ENCODE data around the gene MCC. TPM values are rescaled to one million over a fixed set of nuclear protein-coding genes. Genes with fewer than 3 reads are reported as not detected.

The MCC gene
- total and polyA plus RNA-seq, 2 of the 4 experiments (the other 2 are of a cell fraction), result 5.0 to 20.6 TPM

DNA sequence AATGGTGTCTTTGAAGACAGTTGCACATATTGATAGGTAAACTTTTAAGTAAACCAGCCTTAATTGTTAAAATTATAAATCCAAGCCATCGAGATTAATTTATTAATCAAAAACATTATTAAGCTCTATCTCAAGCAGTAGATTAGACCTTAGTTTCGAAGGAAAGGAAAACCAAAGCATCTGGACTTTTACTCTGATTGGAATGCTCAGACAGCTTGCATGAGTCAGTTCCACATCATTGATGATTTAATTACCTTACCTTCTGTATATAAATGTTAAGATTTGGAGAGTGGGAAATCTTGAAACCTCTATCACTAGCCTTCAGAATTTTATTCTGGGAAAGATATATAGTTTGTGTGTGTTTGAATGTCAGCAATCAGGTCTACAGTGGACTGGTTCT lies 487.8 kb downstream of the MCC start:
- H3K4me2 ChIP-seq (ENCODE audit: low read depth, low read length), result no peak overlapping the region
- no peak overlapping the region for H2BK20ac ChIP-seq (ENCODE audit: low read depth, low read length)
- H3K18ac ChIP-seq (ENCODE audit: low read depth, low read length), result no peak overlapping the region
- no peak overlapping the region for H3K27ac ChIP-seq (ENCODE audit: insufficient read depth, low read length)
- ChIA-PET POLR2A (ENCODE audit: unreplicated experiment) (no interaction called here), CTCF (interaction anchor here (1.0 to 1.1 kb wide), 2 partner anchors 19 to 336 kb away, joined by 3 read pairs; no protein-coding TSS in a partner anchor)
- no peak overlapping the region for H4K91ac ChIP-seq (ENCODE audit: insufficient read depth, low read depth, low read length)
- H3K36me3 ChIP-seq (ENCODE audit: control insufficient read depth, insufficient read depth, low read length), result peaks cover 22% of the 10 kb centered on the region
- no peak overlapping the region for H2BK5ac ChIP-seq (ENCODE audit: low read depth, low read length, poor library complexity, severe bottlenecking)
- no peak overlapping the region for H2BK120ac ChIP-seq (ENCODE audit: low read depth, low read length)
- no peak overlapping the region for H3K4me3 ChIP-seq (ENCODE audit: insufficient read depth, low read depth, low read length)
- no peaks in the 10 kb centered on the region for H3K9me1 ChIP-seq (ENCODE audit: insufficient read depth, low read length)
- H3K79me1 ChIP-seq (ENCODE audit: low read depth in 1 of 2, low read length in 2 of 2), result peaks cover 20 to 58% of the 10 kb centered on the region in 2 experiments
- in situ Hi-C loops (cut with MboI; ENCODE audit: low sequenced_read_pairs) (no loop called here), dilution Hi-C loops (cut with HindIII; ENCODE audit: low sequenced_read_pairs, unreplicated experiment) (no loop called here), intact Hi-C loops (cut with micrococcal nuclease) (no loop called here)
- H3K4me1 ChIP-seq (ENCODE audit: control insufficient read depth, insufficient read depth, low read length), result peaks cover 11% of the 10 kb centered on the region; the same call in 1 of the 2 replicates
- no peak overlapping the region for H3K9ac ChIP-seq (ENCODE audit: low read depth, low read length)
- H3K9me3 ChIP-seq (ENCODE audit: control insufficient read depth, insufficient read depth, low read length), result no peaks in the 10 kb centered on the region
- no peak overlapping the region for H4K5ac ChIP-seq (ENCODE audit: low read depth, low read length)
- BruUV-seq (replicated peaks), result no TSS peak
- TF ChIP-seq CEBPB (IDR thresholded peaks at IDR 0.05; ENCODE audit: low read depth, low read length) (no peak), POLR2A (IDR thresholded peaks at IDR 0.05; ENCODE audit: low read depth, low read length) (no peak), RAD21 (IDR thresholded peaks at IDR 0.05; ENCODE audit: low read length) (no peak), RFX5 (IDR thresholded peaks at IDR 0.05; ENCODE audit: low read depth, low read length) (no peak), NFE2L2 (IDR thresholded peaks at IDR 0.05; ENCODE audit: low read depth, low read length) (no peak), MXI1 (IDR thresholded peaks at IDR 0.05; ENCODE audit: borderline replicate concordance, low read depth, low read length) (no peak), SMC3 (IDR thresholded peaks at IDR 0.05; ENCODE audit: low read depth, low read length) (no peak), CHD1 (IDR thresholded peaks at IDR 0.05; ENCODE audit: low read depth, low read length) (no peak)
- TF ChIP-seq, protein P1, sequence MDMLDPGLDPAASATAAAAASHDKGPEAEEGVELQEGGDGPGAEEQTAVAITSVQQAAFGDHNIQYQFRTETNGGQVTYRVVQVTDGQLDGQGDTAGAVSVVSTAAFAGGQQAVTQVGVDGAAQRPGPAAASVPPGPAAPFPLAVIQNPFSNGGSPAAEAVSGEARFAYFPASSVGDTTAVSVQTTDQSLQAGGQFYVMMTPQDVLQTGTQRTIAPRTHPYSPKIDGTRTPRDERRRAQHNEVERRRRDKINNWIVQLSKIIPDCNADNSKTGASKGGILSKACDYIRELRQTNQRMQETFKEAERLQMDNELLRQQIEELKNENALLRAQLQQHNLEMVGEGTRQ (IDR thresholded peaks at IDR 0.05; ENCODE audit: low read depth, low read length), result no peak
- TF ChIP-seq, protein P2, sequence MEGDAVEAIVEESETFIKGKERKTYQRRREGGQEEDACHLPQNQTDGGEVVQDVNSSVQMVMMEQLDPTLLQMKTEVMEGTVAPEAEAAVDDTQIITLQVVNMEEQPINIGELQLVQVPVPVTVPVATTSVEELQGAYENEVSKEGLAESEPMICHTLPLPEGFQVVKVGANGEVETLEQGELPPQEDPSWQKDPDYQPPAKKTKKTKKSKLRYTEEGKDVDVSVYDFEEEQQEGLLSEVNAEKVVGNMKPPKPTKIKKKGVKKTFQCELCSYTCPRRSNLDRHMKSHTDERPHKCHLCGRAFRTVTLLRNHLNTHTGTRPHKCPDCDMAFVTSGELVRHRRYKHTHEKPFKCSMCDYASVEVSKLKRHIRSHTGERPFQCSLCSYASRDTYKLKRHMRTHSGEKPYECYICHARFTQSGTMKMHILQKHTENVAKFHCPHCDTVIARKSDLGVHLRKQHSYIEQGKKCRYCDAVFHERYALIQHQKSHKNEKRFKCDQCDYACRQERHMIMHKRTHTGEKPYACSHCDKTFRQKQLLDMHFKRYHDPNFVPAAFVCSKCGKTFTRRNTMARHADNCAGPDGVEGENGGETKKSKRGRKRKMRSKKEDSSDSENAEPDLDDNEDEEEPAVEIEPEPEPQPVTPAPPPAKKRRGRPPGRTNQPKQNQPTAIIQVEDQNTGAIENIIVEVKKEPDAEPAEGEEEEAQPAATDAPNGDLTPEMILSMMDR (conservative IDR thresholded peaks at IDR 0.05; ENCODE audit: low read depth, low read length), result no peak
- TF ChIP-seq, protein P3, sequence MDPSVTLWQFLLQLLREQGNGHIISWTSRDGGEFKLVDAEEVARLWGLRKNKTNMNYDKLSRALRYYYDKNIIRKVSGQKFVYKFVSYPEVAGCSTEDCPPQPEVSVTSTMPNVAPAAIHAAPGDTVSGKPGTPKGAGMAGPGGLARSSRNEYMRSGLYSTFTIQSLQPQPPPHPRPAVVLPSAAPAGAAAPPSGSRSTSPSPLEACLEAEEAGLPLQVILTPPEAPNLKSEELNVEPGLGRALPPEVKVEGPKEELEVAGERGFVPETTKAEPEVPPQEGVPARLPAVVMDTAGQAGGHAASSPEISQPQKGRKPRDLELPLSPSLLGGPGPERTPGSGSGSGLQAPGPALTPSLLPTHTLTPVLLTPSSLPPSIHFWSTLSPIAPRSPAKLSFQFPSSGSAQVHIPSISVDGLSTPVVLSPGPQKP (IDR thresholded peaks at IDR 0.05; ENCODE audit: borderline replicate concordance, low read depth, low read length), result no peak
- no peak overlapping the region for H3K56ac ChIP-seq (ENCODE audit: extremely low read depth, insufficient read depth, low read length)
- no peak overlapping the region for H2BK15ac ChIP-seq (ENCODE audit: low read depth, low read length)
- H3K4ac ChIP-seq (ENCODE audit: low read depth, low read length), result no peak overlapping the region
- H2AK5ac ChIP-seq (ENCODE audit: low read depth, low read length), result no peak overlapping the region
- no CpG with 5 or more reads among the region's 2 CpGs for WGBS, 2 experiments (ENCODE audit: extremely low coverage in 2 of 2, insufficient read length in 1 of 2)
- no peaks in the 10 kb centered on the region for H3K27me3 ChIP-seq (ENCODE audit: control insufficient read depth, insufficient read depth, low read length)
- H2AFZ ChIP-seq (replicated peaks; ENCODE audit: low read length, poor library complexity), result no peak overlapping the region
- no peak overlapping the region for H4K8ac ChIP-seq (ENCODE audit: low read depth in 2 of 2, low read length in 2 of 2)
- ATAC-seq (ENCODE audit: low read depth), result no peak
- no peak overlapping the region for H3K14ac ChIP-seq (replicated peaks; ENCODE audit: low read depth, low read length)
- H2AK9ac ChIP-seq (replicated peaks; ENCODE audit: low read depth, low read length, poor library complexity), result no peak overlapping the region
- no peak overlapping the region for H3K23ac ChIP-seq (ENCODE audit: low read depth, low read length)
- DNase-seq, result peak; percentile 73
- H4K20me1 ChIP-seq (ENCODE audit: insufficient read depth, low read length), result no peaks in the 10 kb centered on the region; the same call in 1 of the 2 replicates
